Activated CD8-positive, alpha-beta T cell treated with anti-CD3 and anti-CD28 coated beads for 36 hours (primary cell): ENCODE measurements around the gene CDC42BPB. TPM values are rescaled to one million over a fixed set of nuclear protein-coding genes. Genes with fewer than 3 reads are reported as not detected.

Experiments used
- ATAC-seq: fragments of 200-7000 bp; cut with Tn5 transposase; one replicate; pipeline ENCODE4 v1.10.0; 2021; ENCODE audit warnings: mild to moderate bottlenecking, moderate library complexity
- CTCF ChIA-PET: fragments of 350-600 bp; sonication (Branson Sonifier 250); formaldehyde crosslinking; loops from one replicate; lab custom pipeline; 2021; ENCODE audit warnings: antibody characterized with exemption; lab: Charles Lee
- POLR2A ChIA-PET: fragments of 350-600 bp; sonication (Branson Sonifier 250); formaldehyde crosslinking; loops from one replicate; lab custom pipeline; 2021; ENCODE audit warnings: antibody characterized with exemption; lab: Charles Lee
- DNase-seq: peaks from one replicate; pipeline ENCODE4 v3.0.0-alpha.2; 2020
- H3K27ac Mint-ChIP-seq: one replicate; pipeline ENCODE4 v1.8.0; 2021; ENCODE audit warnings: mild to moderate bottlenecking, mixed read lengths
- H3K27me3 Mint-ChIP-seq: one replicate; pipeline ENCODE4 v1.8.0; 2021; ENCODE audit warnings: mixed read lengths
- H3K36me3 Mint-ChIP-seq: one replicate; pipeline ENCODE4 v1.8.0; 2021; ENCODE audit warnings: low read depth, mixed read lengths
- H3K4me1 Mint-ChIP-seq: one replicate; pipeline ENCODE4 v1.8.0; 2021; ENCODE audit warnings: low read depth, mixed read lengths
- H3K4me3 Mint-ChIP-seq: one replicate; pipeline ENCODE4 v1.8.0; 2021; ENCODE audit warnings: mild to moderate bottlenecking, moderate library complexity, mixed read lengths
- H3K9me3 Mint-ChIP-seq: one replicate; pipeline ENCODE4 v1.8.0; 2021; ENCODE audit warnings: mixed read lengths
- intact Hi-C: fragments of 100-400 bp; cut with micrococcal nuclease; formaldehyde crosslinking; loops from one replicate; pipeline ENCODE4 v1.10.0; 2022
- total RNA-seq, 2 experiments: library from RNA; stranded (reverse); gene quantifications; one replicate each; pipeline ENCODE4 v1.2.3, GENCODE V29; 2021
- TF ChIP-seq, protein P1 (sequence below): fragments of 200-600 bp; IDR thresholded peaks from one replicate; pipeline ENCODE4 v1.8.0; 2022; ENCODE audit warnings: antibody characterized with exemption, mild to moderate bottlenecking

Gene CDC42BPB
- total RNA-seq, 2 experiments from 2014 or later, result 0.72 to 0.96 TPM

DNA sequence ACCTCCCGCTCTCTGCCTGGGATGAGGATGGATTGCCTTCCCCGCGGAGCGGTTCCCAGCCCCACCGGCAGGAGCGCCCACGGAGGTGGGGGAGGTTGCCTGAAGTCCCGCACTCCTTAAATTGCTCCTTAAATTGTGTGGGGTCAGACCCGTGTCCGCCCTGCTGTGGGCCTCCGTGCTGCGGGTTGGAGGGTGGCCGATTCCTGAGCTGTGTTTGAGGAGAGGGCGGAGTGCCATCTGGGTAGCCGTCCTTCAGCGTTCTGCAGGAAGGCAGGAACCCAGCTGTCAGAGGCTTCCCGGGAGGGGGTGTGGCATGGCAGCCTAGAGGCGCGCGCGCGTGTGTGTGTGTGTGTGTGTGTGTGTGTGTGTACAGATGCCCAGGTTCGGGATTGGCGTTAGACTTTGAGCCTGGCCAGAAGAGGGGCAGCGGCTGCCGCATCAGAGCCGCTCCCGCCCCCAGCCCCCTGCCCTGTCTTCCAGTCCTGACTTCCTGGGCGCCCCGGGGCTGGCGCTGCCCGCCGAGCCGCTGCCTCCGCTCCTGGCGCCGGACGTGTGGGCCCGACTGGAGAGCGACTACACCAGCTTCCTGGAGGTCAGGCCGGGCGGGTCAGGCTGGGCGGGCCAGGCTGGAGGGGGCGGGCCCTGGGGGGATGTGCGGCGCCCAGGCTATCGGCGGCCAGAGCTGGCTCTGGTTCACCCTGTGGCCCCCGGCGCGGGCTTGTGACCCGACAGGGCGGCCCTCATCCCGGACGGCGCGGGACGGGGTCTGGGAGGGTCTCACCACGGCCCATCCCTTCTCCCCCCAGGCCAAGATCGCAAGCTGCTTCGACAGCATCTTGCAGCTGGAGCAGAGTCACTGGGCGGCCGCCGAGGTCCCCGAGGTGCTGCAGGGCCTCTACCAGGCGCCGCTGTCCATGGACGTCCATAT lies 46.4 kb upstream of the CDC42BPB start:
- CTCF ChIA-PET, result interaction anchor here (0.7 to 3.1 kb wide), 17 partner anchors 9 to 553 kb away, joined by 3 to 47 read pairs (median 5); partner anchors contain the start of gene EXOC3L4
- Mint-ChIP-seq H3K27ac (no peak overlapping the region), H3K4me3 (no peak overlapping the region), H3K9me3 (no peaks in the 10 kb centered on the region), H3K4me1 (peaks cover 5% of the 10 kb centered on the region), H3K27me3 (peaks cover 22% of the 10 kb centered on the region), H3K36me3 (no peaks in the 10 kb centered on the region)
- intact Hi-C loops, result loop anchor here (10.0 kb wide), 1 partner anchor 191 kb away; no protein-coding TSS in a partner anchor
- TF ChIP-seq, protein P1, sequence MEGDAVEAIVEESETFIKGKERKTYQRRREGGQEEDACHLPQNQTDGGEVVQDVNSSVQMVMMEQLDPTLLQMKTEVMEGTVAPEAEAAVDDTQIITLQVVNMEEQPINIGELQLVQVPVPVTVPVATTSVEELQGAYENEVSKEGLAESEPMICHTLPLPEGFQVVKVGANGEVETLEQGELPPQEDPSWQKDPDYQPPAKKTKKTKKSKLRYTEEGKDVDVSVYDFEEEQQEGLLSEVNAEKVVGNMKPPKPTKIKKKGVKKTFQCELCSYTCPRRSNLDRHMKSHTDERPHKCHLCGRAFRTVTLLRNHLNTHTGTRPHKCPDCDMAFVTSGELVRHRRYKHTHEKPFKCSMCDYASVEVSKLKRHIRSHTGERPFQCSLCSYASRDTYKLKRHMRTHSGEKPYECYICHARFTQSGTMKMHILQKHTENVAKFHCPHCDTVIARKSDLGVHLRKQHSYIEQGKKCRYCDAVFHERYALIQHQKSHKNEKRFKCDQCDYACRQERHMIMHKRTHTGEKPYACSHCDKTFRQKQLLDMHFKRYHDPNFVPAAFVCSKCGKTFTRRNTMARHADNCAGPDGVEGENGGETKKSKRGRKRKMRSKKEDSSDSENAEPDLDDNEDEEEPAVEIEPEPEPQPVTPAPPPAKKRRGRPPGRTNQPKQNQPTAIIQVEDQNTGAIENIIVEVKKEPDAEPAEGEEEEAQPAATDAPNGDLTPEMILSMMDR, result no peak
- POLR2A ChIA-PET, result interaction anchor here (1.4 kb wide), 1 partner anchor 232 kb away, joined by 6 read pairs; no protein-coding TSS in a partner anchor
- DNase-seq (no peak), ATAC-seq (no peak)

DNA sequence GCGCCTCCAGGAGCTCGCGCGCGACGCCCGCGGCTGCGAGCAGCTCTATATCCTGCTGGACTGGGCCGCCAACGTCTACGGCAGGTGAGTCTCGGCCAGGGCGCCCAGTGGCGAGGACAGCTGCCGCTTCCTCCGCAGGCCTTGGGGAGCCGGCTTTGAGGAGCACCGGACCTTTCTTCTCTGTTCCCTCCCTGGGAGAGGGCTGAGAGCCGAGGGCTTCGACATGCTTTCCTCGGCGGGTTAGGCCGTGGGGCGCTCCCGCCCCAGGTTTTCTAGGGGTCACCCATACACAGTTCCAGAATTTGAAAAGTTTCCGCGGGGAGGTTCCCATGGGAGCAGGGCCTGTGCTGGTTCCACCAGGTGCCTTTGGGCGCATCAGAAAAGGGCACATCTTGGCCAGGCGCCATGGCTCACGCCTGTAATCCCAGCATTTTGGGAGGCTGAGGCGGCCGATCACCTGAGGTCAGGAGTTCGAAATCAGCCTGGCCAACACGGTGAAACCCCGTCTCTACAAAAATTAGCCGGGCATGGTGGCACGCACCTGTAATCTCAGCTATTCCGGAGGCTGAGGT lies 45.4 kb upstream of the CDC42BPB start:
- TF ChIP-seq, protein P1, result no peak
- DNase-seq (no peak), ATAC-seq (no peak)
- H3K4me1 Mint-ChIP-seq, result peaks cover 4% of the 10 kb centered on the region
- no peak overlapping the region for H3K27ac Mint-ChIP-seq
- H3K36me3 Mint-ChIP-seq, result no peaks in the 10 kb centered on the region
- ChIA-PET CTCF (interaction anchor here (0.7 to 1.8 kb wide), 5 partner anchors 23 to 191 kb away, joined by 3 to 5 read pairs (median 4); no protein-coding TSS in a partner anchor), POLR2A (interaction anchor here (1.4 kb wide), 1 partner anchor 233 kb away, joined by 6 read pairs; no protein-coding TSS in a partner anchor)
- H3K9me3 Mint-ChIP-seq, result no peaks in the 10 kb centered on the region
- intact Hi-C loops, result loop anchor here (10.0 kb wide), 1 partner anchor 192 kb away; no protein-coding TSS in a partner anchor
- H3K4me3 Mint-ChIP-seq, result no peak overlapping the region
- peaks cover 22% of the 10 kb centered on the region for H3K27me3 Mint-ChIP-seq

DNA sequence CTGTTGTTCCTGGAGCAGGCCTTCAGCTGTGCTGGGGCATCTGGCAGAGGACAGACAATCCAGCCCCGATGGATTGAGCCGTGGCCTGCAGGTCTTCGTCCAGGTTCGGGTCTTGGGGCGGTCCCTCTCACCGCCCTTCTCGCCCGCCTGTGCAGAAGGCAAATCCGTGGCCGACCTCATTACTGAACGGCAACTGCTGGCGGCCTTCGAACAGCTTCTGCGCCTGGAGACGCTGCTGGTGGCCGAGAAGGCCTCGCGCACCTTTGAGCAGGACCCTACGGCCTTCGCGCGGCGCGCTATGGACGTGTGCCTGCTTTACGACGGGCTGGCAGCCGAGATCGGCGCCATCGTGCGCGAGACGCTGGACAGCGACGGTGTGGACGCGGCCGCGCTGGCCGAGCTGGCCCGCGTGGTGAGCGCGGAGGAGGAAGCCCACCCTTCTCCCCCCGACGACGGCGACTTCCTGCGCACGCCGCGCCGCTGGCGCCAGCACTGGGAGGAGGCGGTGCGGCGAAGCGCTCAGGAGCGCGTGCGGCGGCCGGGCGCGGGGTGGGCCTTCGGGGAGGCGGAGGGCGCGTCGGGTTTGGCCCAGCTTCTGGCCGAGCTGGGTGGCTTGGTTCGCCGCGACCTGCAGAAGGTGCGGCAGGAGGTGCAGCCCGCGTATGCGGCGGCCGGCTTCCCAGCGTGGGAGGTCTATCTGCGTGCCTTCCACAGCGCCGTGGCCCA lies 44.8 kb upstream of the CDC42BPB start:
- CTCF ChIA-PET, result interaction anchor here (1.3 to 1.8 kb wide), 3 partner anchors 23 to 40 kb away, joined by 3 to 5 read pairs (median 4); no protein-coding TSS in a partner anchor
- no peaks in the 10 kb centered on the region for H3K9me3 Mint-ChIP-seq
- H3K27me3 Mint-ChIP-seq, result peaks cover 23% of the 10 kb centered on the region
- H3K36me3 Mint-ChIP-seq, result no peaks in the 10 kb centered on the region
- intact Hi-C loops, result loop anchor here (10.0 kb wide), 1 partner anchor 193 kb away; no protein-coding TSS in a partner anchor
- POLR2A ChIA-PET, result no interaction called here
- ATAC-seq, result no peak
- TF ChIP-seq, protein P1, result no peak
- no peak overlapping the region for H3K4me3 Mint-ChIP-seq
- DNase-seq, result no peak
- peaks cover 4% of the 10 kb centered on the region for H3K4me1 Mint-ChIP-seq
- no peak overlapping the region for H3K27ac Mint-ChIP-seq

DNA sequence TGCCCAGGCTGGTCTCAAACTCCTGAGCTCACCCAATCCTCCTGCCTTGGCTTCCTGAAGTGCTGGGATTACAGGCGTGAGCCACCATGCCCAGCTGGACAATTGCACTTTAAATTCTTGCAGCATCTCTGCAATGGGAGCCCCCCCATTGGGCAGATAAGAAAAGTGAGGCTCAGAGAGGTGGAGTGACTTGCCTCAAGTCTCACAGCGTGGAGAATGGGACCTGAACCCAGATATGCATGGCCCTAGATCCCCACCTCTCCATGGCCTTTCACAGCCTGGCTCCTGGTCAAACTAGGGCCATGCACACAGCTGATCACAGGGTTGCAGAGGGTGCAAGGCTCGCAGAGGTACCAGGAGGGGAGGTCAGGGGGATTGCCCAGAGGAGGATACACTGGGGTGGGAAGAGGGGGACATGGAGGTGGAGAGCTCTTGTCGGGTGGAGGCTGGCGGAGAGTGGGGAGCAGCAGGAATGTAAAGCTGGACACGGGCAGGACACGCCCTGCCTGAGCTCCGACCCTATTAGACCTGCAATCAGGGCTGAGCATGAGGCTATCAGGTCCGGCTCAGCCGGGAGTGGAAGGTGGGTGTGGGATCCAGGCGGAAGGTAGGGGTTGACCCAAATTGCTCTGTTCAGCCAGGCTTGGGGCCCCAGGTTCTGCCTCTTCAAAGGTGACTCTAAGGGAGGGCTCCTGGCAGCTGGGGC lies 44.1 kb upstream of the CDC42BPB start:
- no peak for DNase-seq
- ChIA-PET CTCF (interaction anchor here (1.4 to 1.8 kb wide), 3 partner anchors 39 to 191 kb away, joined by 3 to 5 read pairs (median 4); no protein-coding TSS in a partner anchor), POLR2A (no interaction called here)
- H3K9me3 Mint-ChIP-seq, result no peaks in the 10 kb centered on the region
- H3K27ac Mint-ChIP-seq, result no peak overlapping the region
- peaks cover 23% of the 10 kb centered on the region for H3K27me3 Mint-ChIP-seq
- no peak overlapping the region for H3K4me3 Mint-ChIP-seq
- H3K4me1 Mint-ChIP-seq, result peaks cover 4% of the 10 kb centered on the region
- intact Hi-C loops, result loop anchor here (10.0 kb wide), 1 partner anchor 193 kb away; no protein-coding TSS in a partner anchor
- TF ChIP-seq, protein P1, result no peak
- H3K36me3 Mint-ChIP-seq, result no peaks in the 10 kb centered on the region
- no peak for ATAC-seq
